HG02840 (cell line): Measurements from ENCODE around the gene TAS2R46.

Experiments
- ATAC-seq: cut with Tn5 transposase; IDR thresholded peaks from one replicate; pipeline ENCODE4 v1.9.1; 2021; ENCODE audit warnings: mild to moderate bottlenecking, moderate library complexity, moderate number of reproducible peaks; ENCODE audit not compliant: unreplicated experiment, low FRiP score

Gene TAS2R46

GRCh38 chr12:11040162-11040561 is 21.9 kb downstream of the TAS2R46 start:
- ATAC-seq, result no peak

GRCh38 chr12:11039171-11039570 is 22.9 kb downstream of the TAS2R46 start:
- ATAC-seq, result no peak

- ATAC-seq, result peak; percentile 56
These were observed 28.1 kb downstream of the TAS2R46 start for GRCh38 chr12:11033959-11034358.

DNA sequence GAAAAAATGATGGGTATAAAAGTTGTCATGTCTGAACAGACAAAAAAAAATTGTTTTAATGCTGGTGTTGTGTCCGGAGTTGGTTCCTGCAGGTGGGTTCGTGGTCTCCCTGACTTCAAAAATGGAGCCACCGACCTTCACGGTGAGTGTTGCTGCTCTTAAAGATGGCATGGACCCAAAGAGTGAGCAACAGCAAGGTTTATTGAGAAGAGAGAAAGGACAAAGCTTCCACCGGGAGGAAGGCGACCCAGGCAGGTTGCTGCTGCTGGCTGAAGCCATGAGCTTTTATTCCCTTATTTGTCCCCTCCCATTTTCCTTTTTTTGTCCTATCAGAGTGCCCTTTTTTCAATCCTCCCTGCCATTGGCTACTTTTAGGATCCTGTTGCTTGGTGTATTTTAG is 30.8 kb downstream of the TAS2R46 start, which contains the start of gene TAS2R31:
TSS of gene TAS2R31 (minus strand) at position 101 of the 400 bp plus-strand sequence. CDS start at position 29, 72 bp downstream.
- ATAC-seq, result no peak

DNA sequence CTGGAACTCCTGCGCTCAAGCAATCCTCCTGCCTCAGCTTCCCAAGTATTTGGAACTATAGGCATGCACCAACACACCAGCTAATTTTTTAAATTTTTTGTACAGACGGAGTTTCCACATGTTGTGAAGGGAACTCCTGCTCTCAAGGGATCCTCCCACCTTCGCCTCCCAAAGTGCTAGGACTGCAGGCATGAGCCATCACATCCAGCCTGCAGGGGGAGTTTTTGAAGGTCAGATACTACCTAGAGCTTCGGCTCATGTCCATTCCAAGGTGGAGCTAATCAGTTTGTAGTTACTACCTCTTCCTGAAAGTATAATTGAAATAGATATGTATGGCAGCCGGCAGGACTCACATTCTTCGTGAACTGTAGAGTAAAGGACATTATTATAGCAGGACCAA is 36.0 kb downstream of the TAS2R46 start:
- no peak for ATAC-seq

DNA sequence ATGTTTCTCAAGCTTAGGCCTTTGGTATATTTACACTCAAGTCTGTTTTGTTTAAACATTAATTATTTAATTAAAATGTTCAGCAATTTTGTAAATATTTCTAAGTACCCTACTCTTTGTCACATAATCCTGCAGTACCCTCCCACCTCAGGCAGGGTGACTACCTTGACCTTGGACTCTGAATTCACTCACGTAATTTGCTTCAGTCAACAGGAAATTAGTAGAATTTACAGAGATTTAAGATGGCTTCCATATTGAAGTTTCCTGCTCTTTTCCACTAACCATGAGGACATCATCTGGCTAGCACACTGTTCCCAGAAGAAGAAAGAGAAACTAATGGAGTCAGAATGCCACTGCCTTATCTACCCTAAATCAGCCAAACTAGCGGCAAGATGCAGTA is 38.7 kb downstream of the TAS2R46 start:
- no peak for ATAC-seq

- ATAC-seq, result no peak
These were observed 39.6 kb downstream of the TAS2R46 start, which contains the start of gene TAS2R19 for GRCh38 chr12:11022520-11022919. TSS of gene TAS2R19 (minus strand) at chr12:11022620. CDS start at chr12:11022571, 49 bp downstream.

- ATAC-seq, result no peak
These were observed 45.2 kb downstream of the TAS2R46 start for GRCh38 chr12:11016937-11017336.

GRCh38 chr12:11015775-11016430 is 46.2 kb downstream of the TAS2R46 start:
- no peak for ATAC-seq

GRCh38 chr12:11014234-11014633 is 47.9 kb downstream of the TAS2R46 start:
- no peak for ATAC-seq
